ENCODE measurements around the gene APMAP.

DNA sequence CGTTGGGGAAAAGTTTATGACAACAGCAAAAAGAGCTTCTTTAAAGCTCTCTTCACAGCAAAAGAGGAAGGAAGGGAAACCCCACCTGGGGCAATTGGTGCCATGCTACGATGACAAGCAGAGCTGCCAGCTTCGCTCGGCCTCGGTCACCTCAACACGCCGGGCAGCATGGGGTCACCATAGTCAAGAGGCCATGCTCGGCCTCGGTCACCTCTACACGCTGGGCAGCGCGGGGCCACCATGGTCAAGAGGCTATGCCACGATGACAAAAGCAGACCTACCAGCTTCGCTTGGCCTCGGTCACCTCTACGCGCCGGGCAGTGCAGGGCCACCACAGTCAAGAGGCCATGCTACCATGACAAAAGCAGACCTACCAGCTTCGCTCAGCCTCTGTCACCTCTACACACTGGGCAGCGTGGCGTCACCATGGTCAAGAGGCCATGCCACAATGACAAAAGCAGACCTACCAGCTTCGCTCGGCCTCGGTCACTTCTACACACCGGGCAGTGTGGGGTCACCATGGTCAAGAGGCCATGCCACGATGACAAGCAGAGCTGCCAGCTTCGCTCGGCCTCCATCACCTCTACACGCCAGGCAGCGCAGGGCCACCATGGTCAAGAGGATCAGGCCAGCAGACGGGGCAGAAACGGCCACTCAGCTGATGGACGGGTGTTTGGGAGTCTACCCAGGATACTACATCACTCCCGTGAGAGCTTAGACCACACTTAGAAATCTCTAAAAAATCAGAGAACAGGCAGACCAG is 12.1 kb downstream of the APMAP start:
- TF ChIP-seq, protein P1, sequence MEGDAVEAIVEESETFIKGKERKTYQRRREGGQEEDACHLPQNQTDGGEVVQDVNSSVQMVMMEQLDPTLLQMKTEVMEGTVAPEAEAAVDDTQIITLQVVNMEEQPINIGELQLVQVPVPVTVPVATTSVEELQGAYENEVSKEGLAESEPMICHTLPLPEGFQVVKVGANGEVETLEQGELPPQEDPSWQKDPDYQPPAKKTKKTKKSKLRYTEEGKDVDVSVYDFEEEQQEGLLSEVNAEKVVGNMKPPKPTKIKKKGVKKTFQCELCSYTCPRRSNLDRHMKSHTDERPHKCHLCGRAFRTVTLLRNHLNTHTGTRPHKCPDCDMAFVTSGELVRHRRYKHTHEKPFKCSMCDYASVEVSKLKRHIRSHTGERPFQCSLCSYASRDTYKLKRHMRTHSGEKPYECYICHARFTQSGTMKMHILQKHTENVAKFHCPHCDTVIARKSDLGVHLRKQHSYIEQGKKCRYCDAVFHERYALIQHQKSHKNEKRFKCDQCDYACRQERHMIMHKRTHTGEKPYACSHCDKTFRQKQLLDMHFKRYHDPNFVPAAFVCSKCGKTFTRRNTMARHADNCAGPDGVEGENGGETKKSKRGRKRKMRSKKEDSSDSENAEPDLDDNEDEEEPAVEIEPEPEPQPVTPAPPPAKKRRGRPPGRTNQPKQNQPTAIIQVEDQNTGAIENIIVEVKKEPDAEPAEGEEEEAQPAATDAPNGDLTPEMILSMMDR (IDR thresholded peaks at IDR 0.05), result no peak
- TF ChIP-seq EZH2 (IDR thresholded peaks at IDR 0.05), result no peak

All from neural progenitor cell (in vitro differentiated cells).